HG03460 (cell line): Measurements from ENCODE around the gene STX1A.
"Not testable (repeated sequence)": the region's sequence is repeated elsewhere in the genome, so short reads cannot be mapped to it uniquely, and the experiment has no call there.

Experiments
- ATAC-seq: cut with Tn5 transposase; IDR thresholded peaks from one replicate; pipeline ENCODE4 v1.9.1; 2021; ENCODE audit not compliant: unreplicated experiment

The STX1A gene

GRCh38 chr7:73683788-73684693, 35.4 kb downstream of the STX1A start:
- peak; percentile 13 for ATAC-seq

GRCh38 chr7:73683056-73683787, 36.2 kb downstream of the STX1A start, which contains the start of the genes BUD23 and DNAJC30:
BUD23 (plus strand) TSS chr7:73683597; CDS start chr7:73683626, 29 bp downstream.
DNAJC30 (minus strand) TSS chr7:73683453; CDS start chr7:73683423, 30 bp downstream.
- ATAC-seq, result peak; percentile 93

- ATAC-seq, result peak; percentile 3
Measured at GRCh38 chr7:73682745-73683055, 36.8 kb downstream of the STX1A start.

GRCh38 chr7:73681031-73681430, 38.4 kb downstream of the STX1A start:
- ATAC-seq, result no peak

GRCh38 chr7:73680501-73680900, 39.0 kb downstream of the STX1A start:
- ATAC-seq, result no peak

GRCh38 chr7:73679709-73680108, 39.8 kb downstream of the STX1A start:
- ATAC-seq, result no peak

- no peak for ATAC-seq
Measured at GRCh38 chr7:73678862-73679261, 40.6 kb downstream of the STX1A start.

GRCh38 chr7:73676062-73676461, 43.4 kb downstream of the STX1A start:
- ATAC-seq, result not testable (repeated sequence)

GRCh38 chr7:73674468-73675124, 44.9 kb downstream of the STX1A start:
- ATAC-seq, result no peak

- ATAC-seq, result no peak
Measured at GRCh38 chr7:73671857-73672445, 47.5 kb downstream of the STX1A start.

GRCh38 chr7:73671322-73671661, 48.2 kb downstream of the STX1A start:
- no peak for ATAC-seq

GRCh38 chr7:73669858-73670385, 49.5 kb downstream of the STX1A start:
- no peak for ATAC-seq

- no peak for ATAC-seq
Measured at GRCh38 chr7:73669288-73669701, 50.2 kb downstream of the STX1A start.

- ATAC-seq, result no peak
Measured at GRCh38 chr7:73668886-73669230, 50.6 kb downstream of the STX1A start.

- peak; percentile 18 for ATAC-seq
Measured at GRCh38 chr7:73668103-73668885, 51.2 kb downstream of the STX1A start.

GRCh38 chr7:73667344-73668102, 51.9 kb downstream of the STX1A start, which contains the start of gene VPS37D:
VPS37D (plus strand) TSS chr7:73667831; CDS start chr7:73667959, 128 bp downstream.
- ATAC-seq, result peak; percentile 93

- no peak for ATAC-seq
Measured at GRCh38 chr7:73663033-73663432, 56.4 kb downstream of the STX1A start.

- ATAC-seq, result not testable (repeated sequence)
Measured at GRCh38 chr7:73660594-73660993, 58.9 kb downstream of the STX1A start.

- no peak for ATAC-seq
Measured at GRCh38 chr7:73659983-73660382, 59.5 kb downstream of the STX1A start.
